GM19025 (cell line): ENCODE data around the gene DRC7.

Experiments used
- ATAC-seq: cut with Tn5 transposase; IDR thresholded peaks from one replicate; pipeline ENCODE4 v1.9.1; 2021; ENCODE audit warnings: mild to moderate bottlenecking, low read depth, moderate library complexity; ENCODE audit not compliant: unreplicated experiment

The DRC7 gene

GRCh38 chr16:57758331-57759117 is 63.9 kb downstream of the DRC7 start:
- no peak for ATAC-seq

DNA sequence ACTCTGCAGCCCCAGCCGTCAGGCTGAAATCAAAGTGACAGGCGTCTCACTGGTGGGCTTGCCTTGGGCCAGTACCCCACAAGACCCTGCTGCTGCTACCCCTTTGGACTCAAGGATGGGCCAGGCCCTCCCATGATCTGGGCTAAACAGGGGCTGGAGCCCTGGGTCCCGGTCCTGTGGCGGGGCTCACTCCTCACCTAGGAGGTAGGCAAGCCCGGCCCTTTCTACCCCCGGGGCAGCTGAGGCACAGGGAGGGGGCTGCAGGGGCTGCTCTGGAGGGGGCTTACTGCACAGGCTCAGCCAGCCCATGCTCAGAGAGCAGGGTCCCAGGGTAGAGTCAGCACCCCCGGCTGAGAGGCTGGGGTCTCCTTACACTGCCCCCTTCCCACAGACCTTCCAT is 64.5 kb downstream of the DRC7 start:
- no peak for ATAC-seq

DNA sequence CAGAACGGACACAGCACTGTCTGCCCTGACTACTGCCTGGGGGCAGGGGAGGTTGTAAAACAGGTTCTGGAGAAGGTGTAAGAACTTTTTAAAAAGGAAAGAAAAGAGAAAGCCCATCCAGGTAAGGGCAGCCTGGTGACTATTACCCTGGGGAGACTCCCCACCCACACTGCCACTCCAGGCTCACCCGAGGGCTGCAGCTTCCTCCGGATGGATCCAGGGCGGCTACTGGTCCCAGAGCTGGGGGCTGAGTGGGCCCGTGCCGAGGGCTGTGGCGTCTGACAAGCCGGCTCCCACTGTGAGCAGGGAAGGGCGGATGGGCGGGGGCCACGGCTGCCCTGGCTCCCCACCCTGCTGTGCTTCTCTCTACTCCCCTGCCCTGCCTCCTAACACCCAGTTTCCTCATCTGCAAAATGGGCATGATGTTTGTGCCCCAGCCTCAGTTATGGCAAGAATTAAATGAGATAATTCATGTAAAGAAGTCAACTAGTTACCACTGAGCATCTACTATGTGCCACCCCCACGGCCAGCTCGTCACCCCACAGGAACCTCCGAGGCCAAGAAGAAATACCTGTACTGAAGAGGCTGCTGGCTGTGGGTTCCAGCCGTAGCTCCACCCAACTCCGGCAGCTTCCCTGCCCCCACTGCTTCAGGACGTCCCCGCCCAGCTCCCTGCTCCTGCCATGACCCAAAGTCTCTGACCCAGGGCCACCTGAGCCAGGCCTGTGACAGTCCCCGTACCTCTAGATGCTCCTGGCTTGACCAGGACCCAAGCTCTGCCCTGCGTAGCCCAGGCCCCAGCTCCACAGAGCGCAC is 65.1 kb downstream of the DRC7 start:
- ATAC-seq, result no peak

DNA sequence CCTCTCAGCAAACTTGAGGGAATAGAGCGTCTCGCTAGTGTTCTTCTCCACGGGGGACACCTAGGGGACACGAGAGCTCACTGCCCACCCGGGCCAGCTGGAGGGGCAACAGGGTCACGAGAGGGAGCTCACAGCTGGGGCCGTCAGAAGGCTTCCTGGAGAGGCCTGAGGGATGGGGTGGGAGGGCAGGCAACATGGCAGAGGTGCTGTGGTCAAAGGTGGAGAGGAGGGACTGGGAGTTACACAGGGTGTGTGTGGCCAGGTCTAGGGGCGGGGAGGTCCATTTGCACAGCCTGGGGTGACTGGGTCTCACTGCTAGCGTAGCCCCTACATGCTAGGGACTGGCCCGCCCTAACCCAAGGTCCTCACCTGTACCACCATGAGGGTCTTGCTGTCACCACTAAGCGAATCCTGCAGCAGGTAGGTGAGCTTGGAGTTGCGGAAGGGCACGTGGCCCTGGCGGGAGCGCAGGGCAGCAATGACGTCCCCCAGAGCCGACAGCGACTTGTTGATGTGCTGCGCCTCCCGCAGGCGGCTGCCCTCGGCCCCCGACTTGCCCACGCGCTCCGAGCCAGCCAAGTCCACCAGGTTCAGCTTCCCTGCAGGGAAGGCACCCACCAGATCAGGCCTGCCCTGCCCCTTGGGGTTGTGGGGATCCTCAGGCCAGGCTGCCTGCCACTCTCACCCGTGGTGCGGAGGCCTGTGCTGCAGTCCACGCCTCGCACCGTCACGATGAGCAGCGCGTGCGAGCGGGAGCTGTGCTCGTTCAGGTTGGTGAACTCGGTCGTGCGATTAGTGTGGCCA is 66.0 kb downstream of the DRC7 start:
- ATAC-seq, result no peak

DNA sequence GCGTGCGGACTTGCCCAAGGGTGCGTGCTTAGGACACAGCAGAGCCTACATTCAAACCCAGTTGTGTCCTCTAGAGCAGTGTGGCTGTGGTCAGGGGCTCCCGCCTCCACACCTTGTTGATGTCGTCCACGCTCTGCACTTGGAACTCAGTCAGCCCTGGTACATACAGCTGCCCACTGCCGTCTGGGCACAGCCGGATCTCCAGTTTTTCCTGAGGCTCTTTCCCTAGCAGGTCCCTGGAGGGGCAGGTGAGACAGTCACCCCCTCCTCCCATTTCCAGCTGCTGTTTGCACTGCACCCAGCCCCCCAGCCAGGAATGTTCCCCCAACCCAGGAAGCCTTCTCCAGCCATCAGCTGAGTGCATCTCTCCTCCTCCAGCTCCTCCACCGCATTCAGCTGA is 66.7 kb downstream of the DRC7 start:
- no peak for ATAC-seq

GRCh38 chr16:57761957-57762356 is 67.4 kb downstream of the DRC7 start:
- ATAC-seq, result no peak

GRCh38 chr16:57762365-57763040 is 67.9 kb downstream of the DRC7 start:
- no peak for ATAC-seq

GRCh38 chr16:57763285-57764005 is 68.8 kb downstream of the DRC7 start:
- ATAC-seq, result no peak

DNA sequence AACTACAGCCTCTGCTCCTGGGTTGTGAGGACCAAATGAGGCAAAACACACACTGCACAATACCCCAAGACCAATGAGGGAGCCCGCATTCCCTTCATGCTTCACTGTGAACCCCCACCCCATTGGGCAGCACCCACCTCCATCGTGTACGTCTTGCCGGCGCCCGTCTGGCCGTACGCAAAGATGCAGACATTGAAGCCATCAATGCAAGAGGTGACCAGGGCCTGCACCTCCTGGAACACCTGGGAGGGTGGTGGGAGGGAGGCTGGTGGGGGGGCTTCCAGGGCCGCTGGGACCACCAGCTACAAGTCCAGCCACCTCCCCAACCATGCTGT is 69.4 kb downstream of the DRC7 start:
- ATAC-seq, result no peak

DNA sequence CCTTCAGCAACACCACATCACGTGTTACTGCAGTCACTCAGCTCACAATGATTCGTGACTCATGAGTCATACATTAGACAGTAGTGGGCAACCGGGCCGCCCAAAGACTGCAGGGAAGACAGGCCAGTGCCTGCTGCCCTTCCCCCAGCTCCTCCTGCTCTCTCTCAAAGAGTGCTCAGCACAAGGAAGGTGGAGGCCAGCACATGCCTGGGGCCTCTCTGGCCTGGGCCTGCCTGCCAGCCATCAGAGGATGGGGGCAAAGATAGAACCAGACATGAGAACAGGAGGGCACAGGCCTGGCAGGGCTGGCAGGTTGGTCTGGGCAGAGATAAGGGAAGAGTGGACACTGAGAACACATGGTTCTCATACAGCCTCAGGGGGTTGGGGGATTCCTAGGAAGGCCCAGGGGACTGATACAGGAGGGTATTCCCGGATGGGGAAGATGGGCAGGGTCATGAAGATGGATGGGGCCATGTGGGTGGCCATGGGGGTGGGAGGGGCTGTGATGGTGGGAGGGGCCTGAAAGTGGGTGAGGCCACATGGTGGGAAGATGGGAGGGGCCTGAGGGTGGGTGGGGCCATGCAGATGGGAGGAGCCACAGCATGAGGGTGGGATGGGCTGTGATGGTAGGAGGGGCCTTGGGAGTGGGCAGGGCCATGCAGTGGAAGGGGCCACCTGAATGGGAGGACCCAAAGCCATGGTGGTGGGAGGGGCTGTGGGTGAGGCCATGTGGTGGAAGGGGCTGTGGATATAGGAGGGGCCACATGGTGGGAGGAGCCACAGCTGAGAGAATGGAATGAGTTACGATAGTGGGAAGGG is 69.9 kb downstream of the DRC7 start:
- ATAC-seq, result no peak

DNA sequence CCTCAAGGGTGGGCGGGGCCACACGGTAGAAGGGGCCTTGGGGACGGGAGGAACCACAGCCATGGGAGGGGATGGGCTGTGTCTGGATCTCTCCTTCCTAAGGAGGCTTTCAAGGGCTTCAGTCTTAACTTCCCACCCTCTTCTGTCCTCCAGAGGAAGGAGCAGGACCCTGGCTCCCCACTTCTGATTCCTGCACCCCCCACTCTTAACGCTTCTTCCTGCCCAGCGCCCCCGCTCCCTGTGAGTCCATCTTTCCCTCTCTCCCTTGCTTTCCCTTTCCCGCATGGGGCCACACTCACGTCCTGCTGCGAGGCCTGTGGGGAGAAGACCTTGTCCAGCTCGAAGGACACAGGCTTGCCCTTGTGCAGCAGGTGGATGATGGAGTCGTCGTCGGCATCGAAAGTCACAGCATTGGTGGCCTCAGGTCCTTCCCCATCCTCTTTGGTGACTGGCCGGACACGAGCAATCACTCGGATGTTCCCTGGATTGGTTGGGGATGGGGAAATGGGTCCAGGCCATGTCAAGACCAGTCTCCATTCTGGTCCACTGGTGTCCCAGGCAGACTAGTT is 70.6 kb downstream of the DRC7 start:
- ATAC-seq, result no peak

DNA sequence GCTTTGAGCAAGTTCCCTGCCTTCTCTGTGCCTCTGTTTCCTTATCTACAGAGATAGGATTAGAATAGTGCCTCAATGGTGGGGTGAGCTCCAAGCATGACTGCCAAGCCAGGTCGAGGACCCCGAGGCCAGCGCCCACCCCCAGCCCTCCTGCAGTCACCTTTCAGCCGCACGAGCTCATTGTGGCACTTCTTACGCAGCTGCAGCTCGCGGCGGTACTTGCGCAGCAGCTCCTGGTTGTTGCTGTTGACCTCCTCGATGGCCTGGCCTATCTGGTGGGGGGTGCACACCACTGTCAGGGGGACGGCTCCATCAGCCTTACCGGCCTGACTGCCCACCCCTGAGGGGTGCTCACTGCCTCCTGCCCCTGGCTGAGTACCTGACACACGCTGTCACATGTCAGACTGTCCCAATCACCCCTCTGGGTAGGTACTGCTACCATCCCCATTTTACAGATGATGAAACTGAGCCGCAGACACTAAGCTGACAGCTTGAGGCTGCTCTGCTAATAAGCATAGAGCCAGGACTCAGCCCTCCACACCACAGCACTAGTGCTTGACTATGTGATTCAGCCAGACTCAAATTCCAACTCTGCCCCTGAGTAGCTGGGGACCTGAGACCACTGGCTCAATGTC is 72.2 kb downstream of the DRC7 start:
- no peak for ATAC-seq

GRCh38 chr16:57769541-57770145 is 75.0 kb downstream of the DRC7 start:
- no peak for ATAC-seq

DNA sequence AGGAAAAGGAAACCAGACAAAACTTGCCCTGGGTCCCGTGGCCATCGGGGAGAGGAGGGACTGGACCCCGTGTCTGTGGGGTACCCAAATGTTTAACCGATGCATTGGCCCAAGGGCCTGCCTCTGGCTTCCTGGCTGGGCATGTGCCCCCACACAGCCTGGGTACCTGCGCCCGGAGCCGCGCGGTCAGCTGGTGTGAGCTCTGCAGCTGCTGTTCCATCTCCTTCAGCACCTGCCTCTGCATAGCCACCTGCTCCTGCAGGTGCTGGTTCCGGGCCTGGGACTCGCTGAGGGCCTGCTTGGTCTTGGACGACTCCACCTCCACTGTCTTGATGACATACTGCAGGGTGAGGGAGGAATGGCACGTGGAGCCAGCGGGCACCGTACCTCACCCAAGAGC is 75.8 kb downstream of the DRC7 start:
- ATAC-seq, result no peak

GRCh38 chr16:57771141-57771785 is 76.7 kb downstream of the DRC7 start:
- ATAC-seq, result no peak

GRCh38 chr16:57773019-57773418 is 78.4 kb downstream of the DRC7 start:
- ATAC-seq, result no peak

- no peak for ATAC-seq
These were observed 79.2 kb downstream of the DRC7 start for GRCh38 chr16:57773655-57774295.
